Pancreas (tissue), 10 donors: ENCODE measurements around the gene RBM24. TPM values are rescaled to one million over a fixed set of nuclear protein-coding genes. Genes with fewer than 3 reads are reported as not detected.

Experiments
- ATAC-seq, 4 donors: fragments of 200-7000 bp; cut with Tn5 transposase; one replicate each; pipeline versions ENCODE4 v1.8.0 to v1.9.1; 2020; ENCODE audit warnings: mild to moderate bottlenecking in 4 of 4, moderate library complexity in 4 of 4
- DNase-seq, 6 donors: peaks; one replicate each; pipeline ENCODE4 v3.0.0-alpha.2; 2020
- FAIRE-seq: peaks from 2 replicates; lab custom pipeline; 2012; peaks lifted over from hg19 to GRCh38; lab: Jason Lieb, UNC
- H3K27ac ChIP-seq, 4 donors: fragments of 200-600 bp; sonication (generic); 1 replicate in 3 of 4; 2 replicates in 1 of 4; pipeline versions ENCODE4 v1.5.0 to v1.8.0; 2020
- H3K27me3 ChIP-seq, 4 donors: fragments of 200-600 bp; one replicate each; pipeline ENCODE4 v1.8.0; 2021
- H3K36me3 ChIP-seq, 3 donors: fragments of 200-600 bp; sonication (generic) in 1 of 3; one replicate each; pipeline versions ENCODE4 v1.5.0 to v1.8.0; 2020 to 2021
- H3K4me1 ChIP-seq, 3 donors: fragments of 200-600 bp; one replicate each; pipeline ENCODE4 v1.8.0; 2021
- H3K4me3 ChIP-seq, 4 donors: fragments of 200-600 bp; sonication (generic) in 2 of 4; one replicate each; pipeline versions ENCODE4 v1.5.0 to v1.8.0; 2020 to 2021
- H3K9me3 ChIP-seq, 4 donors: fragments of 200-600 bp; one replicate each; pipeline ENCODE4 v1.8.0; 2021
- WGBS, 2 donors: extraction: QIAGEN DNeasy Blood & Tissue Kit; methylation state at CpG; one replicate each; pipeline ENCODE4 v1.1.7; 2013; 5-methylcytosine and 5-hydroxymethylcytosine counted together
- intact Hi-C, 3 donors: fragments of 100-400 bp; cut with DNase I; formaldehyde crosslinking; loops; one replicate each; pipeline versions ENCODE4 v1.11.1 to v1.14.2; 2022
- polyA plus RNA-seq, 2 donors: library from polyadenylated mRNA; stranded (reverse); fragments of 200-250 nt; gene quantifications; one replicate each; pipeline ENCODE4 v1.2.3, GENCODE V29; 2013
- total RNA-seq, 6 donors: library from RNA; stranded (reverse); fragmentation: NEBNext Ultra II Directional in 4 of 6; extraction: Animal tissue kit (Norgen Biotek cat#: 25700) in 4 of 6; gene quantifications; one replicate each; pipeline versions ENCODE4 v1.2.1 to v1.2.4, GENCODE V29; 2021 to 2023
- TF ChIP-seq, protein P1 (sequence below), 4 donors: fragments of 200-600 bp; sonication (generic) in 3 of 4; IDR thresholded peaks; one replicate each; pipeline versions ENCODE4 v1.5.0 to v1.8.0; 2021; ENCODE audit warnings: antibody characterized with exemption in 4 of 4
- donor health status: healthy with polysubstance abuse.
- donor health status: DM: no; HTN: no; CAD: no; lungs with moderate emphysema.
- donor health status: DM: no; HTN: no; CAD: no.
- donor health status: control.
- donor health status: control.
- donor health status: Bipolar disorder and iron deficiency.
- donor health status: DM: yes; HTN: yes; CAD: no.
- donor health status: DM: no; HTN: no; CAD: no.
- donor health status: DM: no; HTN: no; CAD: no.
- donor health status: DM: yes; HTN: yes; CAD: no.

The RBM24 gene
- total and polyA plus RNA-seq, 8 donors = 0.06 to 0.45 (median 0.12) TPM; not detected in 2

DNA sequence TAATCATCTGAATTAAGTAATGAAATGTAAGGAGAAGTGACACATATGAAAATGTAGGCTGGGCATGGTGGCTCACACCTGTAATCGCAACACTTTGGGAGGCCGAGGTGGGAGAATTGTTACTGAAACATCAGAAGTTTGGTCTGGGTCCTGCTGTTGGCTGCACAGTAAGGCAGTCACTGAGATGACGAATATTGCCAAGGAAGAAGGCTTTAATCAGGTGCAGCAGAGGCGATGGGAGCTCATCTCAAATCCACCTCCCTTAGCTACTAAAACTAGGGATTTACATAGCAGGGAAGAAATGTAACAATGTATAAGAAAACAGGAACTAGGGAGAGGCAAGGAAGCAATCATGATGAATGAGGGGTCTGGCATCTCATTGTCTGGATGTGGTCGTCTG, 50.1 kb downstream of the RBM24 start:
- no peak overlapping the region for H3K27ac ChIP-seq
- ATAC-seq = no peak
- H3K4me1 ChIP-seq = no peaks in the 10 kb centered on the region
- FAIRE-seq = no peak
- TF ChIP-seq, protein P1, sequence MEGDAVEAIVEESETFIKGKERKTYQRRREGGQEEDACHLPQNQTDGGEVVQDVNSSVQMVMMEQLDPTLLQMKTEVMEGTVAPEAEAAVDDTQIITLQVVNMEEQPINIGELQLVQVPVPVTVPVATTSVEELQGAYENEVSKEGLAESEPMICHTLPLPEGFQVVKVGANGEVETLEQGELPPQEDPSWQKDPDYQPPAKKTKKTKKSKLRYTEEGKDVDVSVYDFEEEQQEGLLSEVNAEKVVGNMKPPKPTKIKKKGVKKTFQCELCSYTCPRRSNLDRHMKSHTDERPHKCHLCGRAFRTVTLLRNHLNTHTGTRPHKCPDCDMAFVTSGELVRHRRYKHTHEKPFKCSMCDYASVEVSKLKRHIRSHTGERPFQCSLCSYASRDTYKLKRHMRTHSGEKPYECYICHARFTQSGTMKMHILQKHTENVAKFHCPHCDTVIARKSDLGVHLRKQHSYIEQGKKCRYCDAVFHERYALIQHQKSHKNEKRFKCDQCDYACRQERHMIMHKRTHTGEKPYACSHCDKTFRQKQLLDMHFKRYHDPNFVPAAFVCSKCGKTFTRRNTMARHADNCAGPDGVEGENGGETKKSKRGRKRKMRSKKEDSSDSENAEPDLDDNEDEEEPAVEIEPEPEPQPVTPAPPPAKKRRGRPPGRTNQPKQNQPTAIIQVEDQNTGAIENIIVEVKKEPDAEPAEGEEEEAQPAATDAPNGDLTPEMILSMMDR (IDR thresholded peaks at IDR 0.05) = no peak
- DNase-seq = no peak
- H3K9me3 ChIP-seq = no peaks in the 10 kb centered on the region
- no peaks in the 10 kb centered on the region for H3K27me3 ChIP-seq
- no peaks in the 10 kb centered on the region for H3K36me3 ChIP-seq
- no peak overlapping the region for H3K4me3 ChIP-seq
- 62 to 89% methylated on average over 5 of the region's 5 CpGs for WGBS, 2 donors
- intact Hi-C loops = no loop called here

DNA sequence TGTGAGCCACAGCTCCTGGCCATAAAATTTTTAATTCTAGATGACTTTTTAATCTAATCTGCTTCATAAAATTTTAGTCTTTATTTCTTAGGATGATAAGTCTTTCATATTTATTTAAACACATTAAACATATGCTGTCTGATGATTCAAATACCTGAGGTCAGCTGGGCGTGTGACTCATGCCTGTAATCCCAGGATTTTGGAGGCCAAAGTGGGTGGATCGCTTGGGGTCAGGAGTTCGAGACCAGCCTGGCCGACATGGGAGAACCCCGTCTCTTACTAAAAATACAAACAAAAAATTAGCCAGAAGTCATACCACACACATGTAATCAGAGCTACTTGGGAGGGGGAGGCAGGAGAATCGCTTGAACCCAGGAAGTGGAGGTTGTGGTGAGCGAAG, 53.1 kb downstream of the RBM24 start:
- WGBS, 2 donors = 64 to 79% methylated on average over 7 of the region's 7 CpGs
- H3K9me3 ChIP-seq = no peaks in the 10 kb centered on the region
- no peak overlapping the region for H3K4me3 ChIP-seq
- no peak for DNase-seq
- no peaks in the 10 kb centered on the region for H3K36me3 ChIP-seq
- no peak for FAIRE-seq
- intact Hi-C loops = no loop called here
- H3K4me1 ChIP-seq = no peaks in the 10 kb centered on the region
- no peak overlapping the region for H3K27ac ChIP-seq
- no peak for ATAC-seq
- TF ChIP-seq, protein P1 (IDR thresholded peaks at IDR 0.05) = no peak
- no peaks in the 10 kb centered on the region for H3K27me3 ChIP-seq

DNA sequence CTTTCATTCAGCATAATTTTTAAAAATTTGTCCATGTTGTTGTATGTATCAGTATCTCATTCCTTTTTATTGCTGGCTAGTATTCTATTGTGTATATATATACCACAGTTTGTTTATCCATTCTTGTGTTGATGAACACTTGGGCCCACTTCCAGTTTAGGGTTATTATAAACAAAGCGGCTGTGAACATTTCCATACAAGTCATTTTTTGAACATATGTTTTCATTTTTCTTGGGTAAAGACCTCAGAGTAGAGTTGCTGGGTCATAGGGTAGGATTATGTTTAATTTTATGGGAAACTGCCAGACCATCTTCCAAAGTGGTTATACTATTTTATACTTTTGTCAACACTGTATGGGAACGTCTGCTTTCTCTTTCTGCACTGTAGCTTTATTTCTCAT, 55.3 kb downstream of the RBM24 start:
- TF ChIP-seq, protein P1 (IDR thresholded peaks at IDR 0.05) = no peak
- H3K4me1 ChIP-seq = no peaks in the 10 kb centered on the region
- ATAC-seq (no peak), DNase-seq (no peak), FAIRE-seq (no peak)
- 81 to 87% methylated on average over 2 of the region's 2 CpGs for WGBS, 2 donors
- no peak overlapping the region for H3K27ac ChIP-seq
- no peaks in the 10 kb centered on the region for H3K36me3 ChIP-seq
- intact Hi-C loops = no loop called here
- H3K9me3 ChIP-seq = no peaks in the 10 kb centered on the region
- H3K27me3 ChIP-seq = no peaks in the 10 kb centered on the region
- no peak overlapping the region for H3K4me3 ChIP-seq

DNA sequence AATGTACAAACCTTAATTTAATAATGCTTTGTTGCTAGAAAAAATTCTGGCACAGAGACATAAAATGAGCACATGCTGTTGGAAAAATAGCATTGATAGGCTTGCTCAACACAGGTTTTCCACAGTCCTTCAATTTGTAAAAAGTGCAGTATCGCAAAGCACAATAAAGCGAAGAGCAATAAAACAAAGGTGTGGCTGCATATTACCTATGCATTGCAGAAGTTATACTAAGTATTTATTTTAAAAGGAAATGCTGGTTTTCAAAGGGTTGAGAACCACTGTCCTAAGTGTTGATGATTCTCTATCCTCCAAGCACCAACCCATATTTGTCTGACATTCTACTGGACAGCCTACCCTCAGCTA, 58.1 kb downstream of the RBM24 start:
- 99 to 100% methylated on average over 2 of the region's 2 CpGs for WGBS, 2 donors
- no peak for DNase-seq
- no peaks in the 10 kb centered on the region for H3K4me1 ChIP-seq
- TF ChIP-seq, protein P1 (IDR thresholded peaks at IDR 0.05) = no peak
- FAIRE-seq = no peak
- intact Hi-C loops = no loop called here
- no peak overlapping the region for H3K4me3 ChIP-seq
- no peak overlapping the region for H3K27ac ChIP-seq
- ATAC-seq = no peak
- no peaks in the 10 kb centered on the region for H3K36me3 ChIP-seq
- H3K9me3 ChIP-seq = no peaks in the 10 kb centered on the region
- no peaks in the 10 kb centered on the region for H3K27me3 ChIP-seq

DNA sequence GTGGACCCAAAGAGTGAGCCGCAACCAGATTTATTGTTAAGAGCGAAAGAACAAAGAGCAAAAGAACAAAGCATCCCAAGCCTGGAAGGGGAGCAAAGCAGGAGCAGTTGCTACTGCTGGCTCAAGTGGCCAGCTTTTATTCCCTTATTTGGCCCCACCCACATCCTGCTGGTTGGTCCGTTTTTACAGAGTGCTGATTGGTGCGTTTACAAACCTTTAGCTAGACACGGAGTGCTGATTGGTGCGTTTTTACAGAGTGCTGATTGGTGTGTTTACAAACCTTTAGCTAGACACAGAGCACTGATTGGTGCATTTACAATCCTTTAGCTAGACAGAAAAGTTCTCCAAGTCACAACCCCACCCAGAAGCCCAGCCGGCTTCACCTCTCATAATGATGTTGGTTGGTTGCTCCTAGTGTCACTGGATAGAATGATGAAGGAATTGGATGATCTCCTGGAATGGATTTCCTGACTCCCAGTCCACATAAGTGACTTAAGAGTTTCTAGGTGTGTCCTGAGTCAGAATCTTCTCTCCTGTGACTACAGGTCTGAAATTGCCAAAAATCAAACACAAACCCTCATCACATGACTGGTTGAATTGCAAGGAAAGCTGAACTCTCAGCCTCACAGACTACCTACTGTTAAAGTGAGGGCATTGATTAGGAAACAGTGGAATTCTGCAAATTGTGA, 60.1 kb downstream of the RBM24 start:
- H3K27me3 ChIP-seq = no peaks in the 10 kb centered on the region
- H3K4me3 ChIP-seq = no peak overlapping the region
- ATAC-seq (no peak), FAIRE-seq (no peak), DNase-seq (no peak)
- TF ChIP-seq, protein P1 (IDR thresholded peaks at IDR 0.05) = no peak
- H3K9me3 ChIP-seq = no peaks in the 10 kb centered on the region
- intact Hi-C loops = no loop called here
- 76 to 87% methylated on average over 7 of the region's 7 CpGs for WGBS, 2 donors
- H3K4me1 ChIP-seq = no peaks in the 10 kb centered on the region
- H3K36me3 ChIP-seq = no peaks in the 10 kb centered on the region
- H3K27ac ChIP-seq = no peak overlapping the region
